HG02623 (cell line): ENCODE results near the gene MYH7B.

Experiments used
- ATAC-seq: cut with Tn5 transposase; IDR thresholded peaks from one replicate; pipeline ENCODE4 v1.9.1; 2021; ENCODE audit warnings: moderate library complexity; ENCODE audit not compliant: unreplicated experiment

The MYH7B gene

DNA sequence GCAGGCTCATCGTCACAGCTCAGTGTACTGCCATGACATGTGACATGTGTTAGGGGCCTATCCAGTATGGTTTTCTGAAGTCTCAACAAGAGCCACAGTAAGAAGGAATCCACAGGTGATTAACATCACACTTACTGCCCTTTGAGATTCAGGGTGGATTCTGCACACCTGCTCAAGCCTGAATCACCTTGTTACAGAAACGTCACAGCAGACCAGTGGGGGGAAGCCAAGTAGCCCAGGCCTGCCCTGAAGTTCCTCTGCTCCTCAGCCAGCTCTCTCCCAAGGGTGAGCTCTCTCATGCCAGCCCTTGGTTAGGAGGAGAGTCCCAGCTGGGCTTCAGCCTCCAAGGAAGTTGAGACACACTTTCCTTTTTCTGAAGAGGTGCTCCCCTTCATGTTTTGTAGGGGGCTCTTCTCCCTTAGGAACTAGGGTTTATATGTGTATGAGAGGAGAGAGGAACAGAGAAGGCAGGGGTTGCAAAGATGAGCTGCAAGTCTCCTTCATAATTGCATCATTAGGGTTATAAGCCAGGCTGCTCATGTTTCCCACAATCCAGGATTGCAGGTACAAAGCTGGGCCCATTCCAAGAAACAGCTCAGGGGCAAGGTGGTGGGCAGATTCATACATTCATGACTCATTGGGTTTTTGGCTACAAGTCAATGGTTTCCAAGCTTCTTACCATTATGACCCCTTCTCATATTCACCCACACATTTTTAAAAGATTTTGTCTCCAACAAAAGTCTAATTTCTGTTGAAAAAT lies 11.7 kb upstream of the MYH7B start:
- ATAC-seq: no peak

DNA sequence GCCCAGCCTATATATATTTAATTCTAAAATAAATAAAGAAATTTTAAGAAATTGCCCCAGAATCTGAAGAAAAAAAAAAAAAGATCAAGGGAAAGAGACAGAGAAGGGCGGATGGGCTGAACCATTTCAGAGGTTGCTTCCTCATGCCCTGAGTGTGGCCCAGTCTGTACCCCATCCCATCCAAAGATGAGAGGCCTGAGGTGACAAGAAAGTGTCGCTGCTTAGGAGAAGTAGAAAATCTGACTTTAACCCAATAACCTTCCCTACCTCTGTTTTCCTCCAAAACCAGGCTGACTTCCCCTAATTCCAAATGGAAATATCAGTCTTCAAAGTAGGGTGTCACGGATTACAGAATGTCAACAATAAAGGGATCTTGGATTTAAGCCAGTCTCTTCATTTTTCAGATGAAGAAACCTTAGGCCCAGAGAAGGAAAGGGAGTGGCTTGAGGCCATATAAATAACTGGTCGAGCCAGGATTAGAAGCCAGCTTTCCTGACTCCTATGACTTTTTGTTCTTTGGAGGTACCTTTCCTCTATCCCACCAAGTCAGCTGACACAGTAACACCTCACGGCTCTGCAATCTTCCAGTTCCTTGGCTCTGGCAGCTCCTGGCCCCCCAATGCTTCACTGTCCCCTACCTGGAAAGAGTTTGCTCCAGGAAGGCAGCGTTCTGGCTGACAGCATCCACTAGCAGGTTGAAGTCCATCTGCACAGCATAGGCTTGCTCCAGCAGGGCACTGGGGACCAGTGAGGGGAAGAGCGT lies 10.2 kb upstream of the MYH7B start:
- no peak for ATAC-seq

DNA sequence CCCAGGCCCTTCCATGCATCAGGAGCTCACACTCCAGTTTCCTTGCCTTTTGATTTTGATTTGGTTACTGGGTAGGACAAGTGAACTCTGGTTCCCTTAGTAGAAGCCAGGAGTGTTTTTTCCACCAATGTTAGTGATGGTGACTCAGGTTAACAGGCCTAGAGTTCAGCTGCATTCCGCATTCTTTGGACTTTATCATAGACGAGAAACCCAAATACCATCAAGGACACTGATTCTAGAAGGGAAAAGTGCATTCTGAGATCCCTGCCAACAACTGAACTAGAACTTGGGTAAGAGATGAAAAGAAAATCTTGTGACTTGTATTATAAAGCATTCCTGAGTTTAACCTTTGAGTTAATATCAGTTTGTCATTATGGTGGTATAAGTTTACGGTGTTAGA lies 9.0 kb upstream of the MYH7B start:
- no peak for ATAC-seq

DNA sequence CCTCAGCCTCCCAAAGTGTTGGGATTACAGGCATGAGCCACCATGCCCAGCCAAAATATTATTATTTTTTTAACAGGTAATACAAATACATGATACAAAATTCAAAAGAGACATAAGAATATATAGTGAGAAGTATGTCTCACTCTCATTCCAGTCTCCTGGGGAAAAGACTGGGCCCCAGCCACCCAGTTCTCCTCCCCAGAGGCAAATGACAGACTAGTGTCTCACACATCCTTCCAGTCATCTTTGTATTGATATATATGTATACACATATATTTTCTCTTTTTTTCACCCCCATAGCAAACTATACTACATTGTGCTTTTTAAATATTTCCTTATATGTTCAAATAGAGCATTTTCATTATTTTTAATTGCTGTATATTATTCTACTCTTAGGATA lies 8.3 kb upstream of the MYH7B start:
- no peak for ATAC-seq

DNA sequence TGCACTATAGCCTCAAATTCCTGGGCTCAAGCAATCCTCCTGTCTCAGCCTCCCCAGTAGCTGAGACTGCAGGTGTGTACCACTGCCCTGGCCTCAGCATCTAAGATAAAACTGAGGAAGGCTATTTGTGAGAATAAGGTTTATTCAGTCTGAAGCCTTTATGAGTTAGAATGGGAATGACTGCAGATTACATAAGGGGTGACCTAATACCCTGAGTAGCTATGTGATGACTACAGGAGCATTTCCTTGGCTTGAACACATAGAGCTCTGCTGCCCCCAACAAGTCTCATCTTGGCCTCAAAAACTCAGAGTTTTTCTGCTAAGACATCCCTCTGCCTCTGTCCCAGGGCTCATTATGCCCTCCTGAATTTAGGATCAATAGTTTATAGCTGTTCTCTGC lies 7.6 kb upstream of the MYH7B start:
- no peak for ATAC-seq

DNA sequence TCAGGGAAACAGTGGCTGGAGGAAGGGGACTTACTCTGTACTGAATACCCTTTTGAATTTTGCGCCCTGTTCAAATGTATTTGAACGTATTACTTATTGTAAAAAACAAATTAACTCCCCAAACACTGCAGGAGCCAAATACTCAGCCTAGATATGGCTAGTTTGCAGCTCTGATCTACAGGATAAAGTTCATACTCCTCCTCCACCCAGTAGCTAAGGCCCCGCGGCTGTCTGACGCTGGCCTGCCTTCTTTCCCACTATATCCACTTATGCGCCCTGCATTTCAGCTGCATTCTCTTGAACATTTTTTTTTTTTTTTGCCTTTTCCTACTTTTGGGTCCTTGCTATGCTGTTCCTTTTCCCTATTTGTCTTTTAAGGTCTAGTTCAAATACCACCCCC lies 6.5 kb upstream of the MYH7B start:
- ATAC-seq: no peak

DNA sequence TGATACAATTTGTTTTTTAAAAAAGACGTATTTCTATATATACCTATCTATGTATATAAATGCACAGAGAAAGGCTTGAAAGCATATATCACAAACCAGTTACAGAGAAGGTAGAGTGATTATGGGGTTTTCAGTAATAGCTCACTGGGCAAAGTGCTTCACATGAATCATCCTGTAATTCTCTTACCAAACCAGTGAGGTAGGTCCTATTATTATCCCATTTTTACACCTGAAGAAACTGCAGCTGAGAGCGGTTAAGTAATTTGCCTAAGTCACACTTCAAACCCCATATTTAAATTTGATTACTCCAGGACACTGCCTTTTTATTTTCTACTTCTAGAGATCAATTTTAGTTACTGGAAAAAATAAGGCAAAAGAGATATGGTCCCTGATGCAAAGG lies 4.4 kb upstream of the MYH7B start:
- no peak for ATAC-seq

DNA sequence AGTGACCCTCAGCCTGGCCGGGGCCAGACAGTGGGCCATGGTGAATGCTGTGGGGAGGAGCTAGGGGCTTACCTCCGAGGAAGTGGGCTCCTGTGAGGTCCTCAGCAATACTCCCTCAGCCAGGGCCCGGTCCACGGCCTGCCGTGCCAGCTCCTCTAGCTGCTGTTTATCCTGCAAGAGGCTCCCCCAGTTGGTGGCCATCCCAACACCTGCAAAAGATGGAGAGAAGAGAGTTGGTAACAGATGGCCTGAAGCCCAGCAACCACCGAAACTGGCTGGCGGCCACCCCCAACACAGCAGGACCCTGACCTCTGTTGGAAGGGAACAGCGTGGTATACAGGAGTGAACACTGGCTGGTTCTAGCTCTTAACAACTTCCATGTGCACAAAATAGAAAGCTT lies 4.0 kb upstream of the MYH7B start:
- ATAC-seq: no peak

DNA sequence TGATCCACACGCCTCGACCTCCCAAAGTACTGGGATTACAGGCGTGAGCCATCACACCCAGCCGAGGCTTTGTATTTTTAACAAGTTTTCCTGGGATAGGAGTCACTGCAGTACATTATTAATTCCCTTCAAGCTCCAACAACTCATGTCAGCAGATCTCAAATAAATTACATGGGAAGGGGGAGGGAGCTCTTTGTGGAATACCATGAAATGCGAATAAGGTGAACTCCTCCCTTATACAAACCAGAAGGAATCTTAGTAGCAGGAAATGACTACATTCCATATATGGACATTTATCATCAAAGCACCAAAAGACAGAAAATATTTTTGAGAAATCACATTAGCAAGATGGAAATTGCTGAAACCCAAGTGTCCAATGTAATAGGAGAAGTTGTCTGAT lies 3.0 kb upstream of the MYH7B start:
- ATAC-seq: no peak

DNA sequence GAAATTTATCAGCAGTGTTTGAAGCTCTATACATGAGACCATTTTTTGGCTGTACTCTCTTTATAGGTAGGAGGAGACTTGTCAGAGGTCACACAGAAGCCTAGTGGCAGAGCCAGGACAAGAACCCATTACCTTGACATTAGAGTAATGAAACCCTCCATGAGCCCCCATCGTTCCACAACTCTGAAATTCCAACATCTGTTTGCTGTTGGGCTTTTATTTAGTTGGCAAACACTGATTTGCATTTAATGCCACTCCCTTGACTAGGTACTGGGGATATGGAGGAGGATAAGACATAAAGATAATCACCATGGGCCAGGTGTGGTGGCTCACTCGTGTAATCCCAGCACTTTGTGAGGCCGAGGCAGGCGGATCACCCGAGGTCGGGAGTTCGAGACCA lies 1.7 kb upstream of the MYH7B start:
- no peak for ATAC-seq

DNA sequence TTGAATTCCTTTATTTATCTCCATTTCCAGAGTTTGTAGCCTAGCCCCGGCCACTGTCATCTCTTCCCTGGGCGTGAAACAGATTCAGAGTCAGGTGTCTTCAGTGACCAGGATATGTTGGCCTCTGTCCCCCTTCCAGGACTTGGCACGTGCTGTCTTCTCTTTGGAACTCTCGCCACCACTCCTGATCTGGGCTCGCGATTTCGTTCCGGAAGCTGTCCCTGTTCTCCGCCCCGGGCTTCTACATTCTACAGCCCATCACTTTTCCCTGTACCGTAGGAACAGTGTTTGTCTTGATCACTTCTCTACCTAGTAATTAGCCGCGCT lies 801 bp upstream of the MYH7B start:
- no peak for ATAC-seq

DNA sequence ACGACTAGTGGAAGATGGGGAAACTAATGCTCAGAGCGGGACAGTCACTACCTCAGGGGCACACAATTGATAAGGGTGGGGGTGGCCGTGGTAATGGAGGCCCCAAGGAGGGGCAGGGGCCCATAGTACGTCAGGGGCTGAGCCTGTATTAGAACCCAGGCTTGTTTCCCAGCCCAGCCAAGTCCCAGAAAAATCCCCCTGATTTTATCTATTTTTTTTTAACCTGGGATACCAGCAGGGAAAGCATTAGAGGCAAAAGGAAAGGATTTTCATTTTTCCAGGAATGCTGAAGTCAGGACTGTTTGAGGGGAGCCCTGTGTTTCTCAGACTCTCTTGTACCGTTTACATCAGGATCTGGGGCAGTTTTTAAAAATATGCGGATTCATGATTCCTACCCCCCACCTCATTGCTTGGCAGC lies 382 bp downstream of the MYH7B start:
- ATAC-seq: no peak

DNA sequence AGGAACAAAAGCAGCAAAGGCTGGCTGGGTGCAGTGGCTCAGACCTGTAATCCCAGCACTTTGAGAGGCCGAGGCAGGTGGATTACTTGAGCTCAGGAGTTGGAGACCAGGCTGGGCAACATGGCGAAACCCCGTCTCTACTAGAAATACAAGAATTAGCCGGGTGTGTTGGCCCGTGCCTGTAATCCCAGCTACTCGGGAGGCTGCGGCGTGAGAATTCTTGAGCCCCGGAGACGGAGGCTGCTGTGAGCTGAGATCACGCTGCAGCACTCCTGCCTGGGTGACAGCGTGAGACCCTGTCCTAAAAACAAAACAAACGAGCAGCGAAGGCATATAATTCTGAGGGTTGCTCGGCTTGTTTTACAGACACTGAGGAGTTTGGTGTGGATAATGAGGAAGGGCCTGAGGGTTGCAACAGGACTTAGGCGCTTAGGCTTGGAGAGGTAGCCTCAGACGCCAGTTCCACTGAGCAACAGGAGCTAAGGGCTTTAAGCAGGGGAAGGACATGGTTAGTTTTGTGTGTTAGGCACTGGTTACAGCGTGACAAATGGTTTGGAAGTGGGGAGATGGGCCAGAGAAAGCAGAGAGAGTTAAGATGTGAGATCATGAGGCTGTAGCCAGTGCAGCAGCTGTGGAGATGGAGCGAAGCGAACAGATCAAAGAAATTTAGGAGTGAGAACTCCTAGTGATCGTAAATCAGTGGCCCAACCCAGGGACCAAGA lies 1.2 kb downstream of the MYH7B start:
- ATAC-seq: no peak

DNA sequence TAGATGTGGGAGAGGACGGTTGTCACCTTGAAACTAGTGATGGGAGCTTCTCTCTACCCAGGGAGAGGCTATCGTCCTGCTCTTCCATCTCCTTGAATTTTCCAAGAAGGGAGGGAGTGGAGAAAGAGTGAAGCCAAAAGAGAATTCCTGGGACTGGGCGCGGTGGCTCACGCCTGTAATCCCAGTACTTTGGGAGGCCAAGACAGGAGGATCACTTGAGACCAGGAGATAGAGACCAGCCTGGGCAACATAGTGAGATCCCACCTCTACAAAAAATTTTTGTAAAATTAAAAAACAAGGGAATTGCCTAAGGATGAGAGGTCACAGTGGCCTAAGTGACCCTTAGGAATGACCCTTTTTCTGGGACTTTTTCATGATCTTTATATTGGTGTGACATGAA lies 8.8 kb downstream of the MYH7B start:
- no peak for ATAC-seq

DNA sequence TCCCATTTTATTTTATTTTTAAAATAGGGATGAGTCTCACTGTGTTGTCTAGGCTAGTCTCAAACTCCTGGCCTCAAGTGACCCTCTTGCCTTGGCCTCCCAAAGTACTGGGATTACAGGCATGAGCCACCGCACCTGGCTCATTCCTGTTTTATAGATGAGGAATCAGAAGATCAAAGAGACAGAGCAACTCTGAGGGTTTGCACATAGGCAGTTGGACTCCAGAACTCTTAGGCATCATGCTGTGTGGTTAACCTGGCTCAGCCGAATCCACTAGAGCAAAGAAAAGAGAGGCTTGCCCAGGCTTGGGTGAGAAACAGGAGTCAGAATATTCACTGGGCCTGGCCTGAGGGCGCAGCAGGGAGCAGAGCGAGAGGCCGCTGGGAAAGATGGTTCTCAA lies 9.4 kb downstream of the MYH7B start:
- ATAC-seq: no peak

DNA sequence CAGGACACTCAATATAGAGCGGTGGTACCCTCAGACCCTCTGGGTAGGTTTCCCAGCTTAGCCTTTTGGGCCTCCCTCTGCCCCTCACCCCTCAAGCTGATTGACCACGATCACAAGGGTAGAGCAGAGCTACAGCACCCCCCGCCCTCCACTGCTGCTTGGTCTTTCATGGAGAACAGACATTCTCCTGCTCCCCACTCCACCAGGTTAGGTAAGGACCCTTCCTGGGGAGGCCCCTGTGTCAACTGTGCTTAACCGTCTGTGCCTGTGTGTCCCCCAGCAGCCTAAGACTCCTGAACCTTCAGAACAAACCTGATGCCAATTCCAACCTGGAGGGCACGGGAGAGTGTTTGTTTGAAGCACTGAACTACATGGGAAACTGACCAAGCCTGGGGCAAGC lies 11.8 kb downstream of the MYH7B start:
- no peak for ATAC-seq

DNA sequence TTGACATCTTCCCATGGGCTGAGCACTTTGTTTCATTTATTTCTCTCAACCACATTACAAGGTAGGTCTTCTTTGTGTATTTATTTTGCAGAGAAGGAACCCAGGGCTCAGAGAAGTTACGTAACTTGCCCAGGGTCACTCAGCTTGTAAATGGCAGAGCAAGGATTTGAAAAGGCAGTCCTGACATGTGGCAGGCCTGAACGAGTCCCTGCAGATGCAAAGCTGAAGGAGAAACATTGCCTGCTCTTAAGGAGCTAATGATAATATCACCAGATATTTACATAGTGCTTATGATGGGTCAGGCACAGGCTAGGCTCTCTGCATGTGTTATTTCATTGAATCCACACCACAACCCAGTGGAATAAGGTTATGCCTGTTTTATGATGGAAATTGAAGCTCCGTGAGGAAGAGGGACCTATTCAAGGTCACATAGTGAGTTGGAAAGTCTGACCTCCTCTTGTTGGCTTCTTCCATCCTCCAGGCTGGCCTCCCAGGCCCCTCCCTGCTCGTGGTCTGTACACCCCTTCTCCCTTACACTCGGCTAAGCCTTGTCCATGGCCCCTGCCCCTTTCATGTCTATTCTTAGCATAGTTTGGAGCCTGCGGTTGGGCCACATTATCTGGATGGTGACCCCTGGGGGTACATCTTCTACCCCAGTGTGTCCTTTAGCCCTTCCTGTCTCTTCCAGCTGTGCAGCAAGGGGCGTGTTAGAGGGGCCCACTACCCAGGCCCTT lies 12.5 kb downstream of the MYH7B start:
- ATAC-seq: no peak

DNA sequence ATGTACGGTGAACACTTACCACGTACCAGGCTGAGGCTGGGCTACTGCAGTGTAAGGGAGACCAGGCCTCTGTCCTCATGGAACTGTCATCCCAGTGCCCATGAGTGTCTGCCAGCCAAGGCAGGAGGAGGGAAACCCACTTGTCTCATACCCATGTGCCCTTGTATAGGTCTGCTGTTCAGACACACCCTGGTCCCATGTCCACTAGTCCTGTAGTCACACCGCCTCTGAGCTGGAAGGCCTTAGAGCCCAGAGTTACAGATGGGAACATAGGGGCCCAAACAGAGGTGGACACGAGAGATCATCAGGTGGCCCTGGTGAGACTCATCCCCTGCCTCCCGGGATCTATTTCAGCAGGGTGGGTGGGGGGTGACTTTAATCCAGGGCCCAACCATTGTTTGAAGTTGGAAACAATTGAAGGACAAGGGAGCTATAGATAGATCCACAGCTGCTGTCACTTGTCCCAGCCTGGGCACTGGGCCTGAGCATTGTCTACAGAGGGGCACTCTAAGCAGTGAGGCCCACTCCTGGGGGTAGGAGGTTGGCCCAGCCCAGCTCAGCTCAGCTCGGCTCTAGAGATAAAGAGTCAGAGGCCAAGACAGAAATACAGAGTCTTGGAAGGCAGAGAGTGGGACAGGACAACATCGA lies 14.6 kb downstream of the MYH7B start:
- no peak for ATAC-seq

DNA sequence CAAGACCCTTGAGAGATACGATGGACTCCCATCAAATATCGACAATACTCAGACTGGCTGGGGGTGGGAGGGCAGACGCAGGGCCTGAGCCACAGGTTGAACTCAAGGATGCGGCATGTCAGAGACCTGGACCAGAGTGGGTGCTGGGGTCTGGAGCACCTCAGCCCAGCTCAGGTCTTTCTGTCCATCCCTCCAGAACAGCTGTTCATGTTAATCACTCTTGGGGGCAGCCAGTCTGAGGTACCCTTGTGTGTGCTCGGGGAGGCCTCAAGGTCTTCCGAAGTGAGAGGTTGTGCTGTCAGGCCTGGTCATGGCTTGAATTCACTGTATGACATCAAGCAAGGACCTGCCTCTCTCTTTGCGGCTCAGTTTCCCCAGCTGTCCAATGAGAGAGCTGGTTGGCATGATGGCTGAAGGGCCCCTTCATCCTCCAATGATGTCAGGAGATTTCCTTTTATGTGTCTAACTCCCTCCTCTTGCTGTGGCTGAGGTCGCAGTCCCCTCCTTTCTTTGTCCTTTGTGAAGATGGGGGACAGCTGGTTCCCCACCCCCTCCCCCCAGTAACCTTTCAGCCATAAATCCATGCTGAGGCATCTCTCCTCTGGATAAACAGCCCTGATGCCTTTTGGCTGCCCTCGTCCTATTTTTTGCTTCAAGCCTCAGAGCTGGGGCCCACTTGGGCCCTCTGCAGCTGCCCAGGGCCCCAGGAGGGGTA lies 15.3 kb downstream of the MYH7B start:
- ATAC-seq: no peak

DNA sequence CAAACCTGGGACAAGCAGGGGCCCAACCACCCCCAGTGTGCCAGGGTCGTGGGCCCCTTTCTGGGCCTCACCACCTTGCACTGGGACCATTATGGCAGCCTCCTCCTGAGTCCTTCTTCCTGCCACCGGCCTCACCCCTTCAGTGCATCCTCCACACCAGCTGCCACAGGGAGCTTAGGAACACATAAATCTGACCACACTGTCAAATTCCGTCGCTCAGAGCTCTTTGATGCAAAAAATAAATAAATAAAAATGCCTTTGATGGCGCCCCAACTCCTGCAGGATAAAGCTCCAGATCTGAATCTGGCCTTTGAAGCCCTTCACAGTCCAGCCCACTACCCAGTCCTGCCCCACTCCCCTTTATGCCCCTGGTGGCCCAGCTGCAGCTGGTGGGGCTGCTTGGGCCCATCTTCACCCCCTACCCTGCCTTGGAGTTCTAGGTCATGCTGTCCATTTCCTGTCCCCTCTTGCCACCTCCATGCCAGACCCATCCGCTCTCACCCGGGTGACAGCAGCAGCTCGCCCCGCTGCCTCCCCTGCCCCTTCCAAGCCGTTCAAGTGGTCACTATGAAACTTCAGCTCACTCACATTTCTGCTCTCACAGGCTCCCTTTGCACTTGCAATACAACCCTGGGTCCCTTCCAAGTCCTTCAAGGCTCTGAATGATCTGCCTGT lies 16.0 kb downstream of the MYH7B start:
- no peak for ATAC-seq
